ENCODE data around the gene ZBED3. TPM values are rescaled to one million over a fixed set of nuclear protein-coding genes. Genes with fewer than 3 reads are reported as not detected.

Gene ZBED3
- total RNA-seq, 3 donors from 2014 or later = 4.8 to 46.7 (median 5.9) TPM

DNA sequence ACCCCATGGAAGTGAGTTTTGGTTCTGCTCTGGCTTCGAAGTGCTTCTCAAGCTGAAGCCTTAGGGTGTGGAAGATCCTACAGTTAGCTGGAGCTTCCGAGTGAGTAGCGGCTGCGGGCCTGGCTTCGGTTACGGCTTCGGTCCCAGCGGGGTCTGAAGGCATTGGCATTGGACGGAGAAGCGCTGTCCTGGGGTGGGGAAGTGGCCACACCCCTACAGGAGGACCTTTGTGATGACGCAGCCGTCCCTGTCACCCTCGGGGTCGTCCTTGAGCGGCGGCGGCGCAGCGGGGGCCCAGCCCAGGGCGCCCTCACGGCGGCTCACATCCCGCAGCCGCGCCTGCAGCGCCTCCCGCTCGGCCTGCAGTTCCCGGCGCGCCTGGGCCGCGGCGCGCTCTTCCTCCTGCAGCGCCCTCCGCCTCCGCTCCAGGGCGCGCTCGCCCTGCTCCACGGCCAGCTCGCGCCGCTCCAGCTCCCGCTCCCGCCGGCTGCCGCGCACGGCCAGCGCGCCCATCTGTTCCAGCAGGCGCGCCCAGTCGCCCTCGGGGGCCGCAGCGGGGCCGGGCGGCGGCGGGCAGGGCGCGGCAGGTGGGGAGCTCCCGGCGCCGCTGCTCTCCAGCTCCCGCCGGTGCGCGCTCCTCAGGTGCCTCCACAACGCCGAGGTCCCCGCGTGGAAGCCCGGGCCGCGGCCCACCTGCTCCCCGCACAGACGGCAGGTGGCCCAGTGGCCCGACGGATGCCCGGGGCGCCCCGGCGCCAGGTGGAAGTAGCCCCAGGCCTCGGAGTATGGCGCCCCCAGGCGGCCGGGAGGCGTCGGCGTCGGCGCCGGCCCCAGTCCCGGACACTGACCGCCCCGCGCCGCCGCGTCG is 9.9 kb downstream of the ZBED3 start:
- no peak for DNase-seq (ENCODE audit: low spot score in 2 of 2)
- Histone ChIP-seq H3K27ac (peak overlapping the region in 1 of 2 donors; percentile 79), H3K27me3 (no peaks in the 10 kb centered on the region), H3K4me1 (peaks cover 0 to 5% of the 10 kb centered on the region in 2 donors), H3K9me3 (no peaks in the 10 kb centered on the region), H3K4me3 (peak overlapping the region; percentile 48 to 90 (median 57)), H3K36me3 (no peaks in the 10 kb centered on the region)
- TF ChIP-seq POLR2A (IDR thresholded peaks at IDR 0.05) (no peak), POLR2AphosphoS5 (IDR thresholded peaks at IDR 0.05) (no peak)
- TF ChIP-seq, protein P1, sequence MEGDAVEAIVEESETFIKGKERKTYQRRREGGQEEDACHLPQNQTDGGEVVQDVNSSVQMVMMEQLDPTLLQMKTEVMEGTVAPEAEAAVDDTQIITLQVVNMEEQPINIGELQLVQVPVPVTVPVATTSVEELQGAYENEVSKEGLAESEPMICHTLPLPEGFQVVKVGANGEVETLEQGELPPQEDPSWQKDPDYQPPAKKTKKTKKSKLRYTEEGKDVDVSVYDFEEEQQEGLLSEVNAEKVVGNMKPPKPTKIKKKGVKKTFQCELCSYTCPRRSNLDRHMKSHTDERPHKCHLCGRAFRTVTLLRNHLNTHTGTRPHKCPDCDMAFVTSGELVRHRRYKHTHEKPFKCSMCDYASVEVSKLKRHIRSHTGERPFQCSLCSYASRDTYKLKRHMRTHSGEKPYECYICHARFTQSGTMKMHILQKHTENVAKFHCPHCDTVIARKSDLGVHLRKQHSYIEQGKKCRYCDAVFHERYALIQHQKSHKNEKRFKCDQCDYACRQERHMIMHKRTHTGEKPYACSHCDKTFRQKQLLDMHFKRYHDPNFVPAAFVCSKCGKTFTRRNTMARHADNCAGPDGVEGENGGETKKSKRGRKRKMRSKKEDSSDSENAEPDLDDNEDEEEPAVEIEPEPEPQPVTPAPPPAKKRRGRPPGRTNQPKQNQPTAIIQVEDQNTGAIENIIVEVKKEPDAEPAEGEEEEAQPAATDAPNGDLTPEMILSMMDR (IDR thresholded peaks at IDR 0.05) = peak in 1 of 3 donors; percentile 64
- intact Hi-C loops (cut with DNase I; ENCODE audit: low total_unique reads) = no loop called here

DNA sequence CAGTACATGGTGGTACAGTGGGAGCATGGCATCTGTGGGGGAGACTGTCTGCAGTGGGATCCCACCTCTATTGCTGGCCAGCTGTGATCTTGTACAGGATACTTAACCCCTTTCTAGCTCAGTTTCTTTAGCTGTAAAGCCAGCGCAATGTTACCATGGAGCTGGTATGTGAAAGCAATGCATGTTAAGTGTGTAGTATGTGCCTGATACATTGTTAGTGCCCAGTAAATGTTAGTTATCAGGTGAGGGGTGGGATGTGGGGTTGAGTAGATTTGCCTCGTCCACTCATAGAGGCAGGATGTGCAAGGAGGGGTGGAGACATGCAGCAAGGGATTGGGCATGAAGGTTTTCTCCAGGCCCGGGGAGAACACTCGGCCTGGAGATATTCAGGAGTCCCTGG is 12.3 kb downstream of the ZBED3 start:
- Histone ChIP-seq H3K27ac (no peak overlapping the region), H3K27me3 (no peaks in the 10 kb centered on the region), H3K36me3 (no peaks in the 10 kb centered on the region), H3K4me1 (peaks cover 0 to 5% of the 10 kb centered on the region in 2 donors), H3K4me3 (no peak overlapping the region), H3K9me3 (no peaks in the 10 kb centered on the region)
- DNase-seq (ENCODE audit: low spot score in 2 of 2) = no peak
- TF ChIP-seq, protein P1 (IDR thresholded peaks at IDR 0.05) = no peak
- TF ChIP-seq POLR2AphosphoS5 (IDR thresholded peaks at IDR 0.05) = no peak
- TF ChIP-seq POLR2A (IDR thresholded peaks at IDR 0.05) = no peak
- intact Hi-C loops (cut with DNase I; ENCODE audit: low total_unique reads) = no loop called here

DNA sequence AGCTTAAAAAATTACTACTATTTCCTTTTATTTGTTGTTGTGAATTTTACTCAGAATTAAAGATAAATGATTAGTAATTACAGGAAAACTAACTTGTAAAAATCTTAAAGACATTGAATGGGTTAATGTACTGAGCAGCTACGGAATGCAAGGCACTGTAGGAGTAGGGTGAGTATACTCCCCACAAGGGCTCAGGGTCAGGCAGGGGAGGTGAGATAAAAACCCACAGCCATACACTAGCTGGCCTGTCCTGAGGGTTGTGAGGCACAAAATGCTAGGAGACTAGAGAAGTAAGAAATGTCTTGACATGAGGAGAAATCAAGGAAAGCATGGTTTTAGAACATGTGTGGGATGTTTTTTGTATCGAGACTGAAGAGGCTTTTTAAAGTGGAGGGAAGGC is 13.4 kb downstream of the ZBED3 start:
- Histone ChIP-seq H3K4me1 (peaks cover 0 to 5% of the 10 kb centered on the region in 2 donors), H3K9me3 (no peaks in the 10 kb centered on the region), H3K4me3 (no peak overlapping the region), H3K36me3 (no peaks in the 10 kb centered on the region), H3K27ac (no peak overlapping the region), H3K27me3 (no peaks in the 10 kb centered on the region)
- DNase-seq (ENCODE audit: low spot score in 2 of 2) = no peak
- intact Hi-C loops (cut with DNase I; ENCODE audit: low total_unique reads) = no loop called here
- TF ChIP-seq POLR2AphosphoS5 (IDR thresholded peaks at IDR 0.05) (no peak), POLR2A (IDR thresholded peaks at IDR 0.05) (no peak)
- TF ChIP-seq, protein P1 (IDR thresholded peaks at IDR 0.05) = no peak

DNA sequence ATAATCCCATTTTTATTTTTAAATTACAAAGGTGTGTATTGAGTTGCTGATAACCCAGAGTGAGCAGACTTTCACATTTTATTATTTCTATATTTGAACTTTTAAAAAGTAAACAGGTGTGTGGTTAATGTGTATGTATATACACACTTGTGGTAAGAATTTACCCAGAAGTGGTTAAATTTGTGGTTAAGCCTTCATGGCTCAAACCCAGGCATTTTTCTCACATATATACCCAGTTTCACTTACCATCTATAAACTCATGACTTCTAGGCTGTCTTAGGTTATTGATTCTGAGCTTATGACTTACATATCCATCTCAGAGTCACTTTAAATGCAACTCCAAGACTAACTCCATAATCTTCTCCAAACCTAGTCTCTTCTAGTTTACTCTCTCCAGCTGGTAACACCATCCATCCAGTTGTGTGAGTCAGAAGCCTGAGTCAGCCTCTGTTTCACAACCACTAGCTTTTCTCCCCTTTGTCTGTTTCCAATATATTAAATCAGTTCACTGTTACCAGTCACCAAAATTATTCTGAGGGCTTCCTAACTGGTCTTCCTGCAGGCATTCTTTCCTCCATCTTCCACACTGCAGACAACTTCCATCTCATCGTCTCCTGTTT is 20.2 kb downstream of the ZBED3 start:
- no peak overlapping the region for H3K4me3 ChIP-seq
- H3K9me3 ChIP-seq = no peaks in the 10 kb centered on the region
- no peaks in the 10 kb centered on the region for H3K27me3 ChIP-seq
- DNase-seq (ENCODE audit: low spot score in 2 of 2) = no peak
- intact Hi-C loops (cut with DNase I; ENCODE audit: low total_unique reads) = no loop called here
- H3K36me3 ChIP-seq = peaks cover 2% of the 10 kb centered on the region
- H3K27ac ChIP-seq = no peak overlapping the region
- TF ChIP-seq POLR2AphosphoS5 (IDR thresholded peaks at IDR 0.05) (no peak), POLR2A (IDR thresholded peaks at IDR 0.05) (no peak)
- TF ChIP-seq, protein P1 (IDR thresholded peaks at IDR 0.05) = no peak
- no peaks in the 10 kb centered on the region for H3K4me1 ChIP-seq

DNA sequence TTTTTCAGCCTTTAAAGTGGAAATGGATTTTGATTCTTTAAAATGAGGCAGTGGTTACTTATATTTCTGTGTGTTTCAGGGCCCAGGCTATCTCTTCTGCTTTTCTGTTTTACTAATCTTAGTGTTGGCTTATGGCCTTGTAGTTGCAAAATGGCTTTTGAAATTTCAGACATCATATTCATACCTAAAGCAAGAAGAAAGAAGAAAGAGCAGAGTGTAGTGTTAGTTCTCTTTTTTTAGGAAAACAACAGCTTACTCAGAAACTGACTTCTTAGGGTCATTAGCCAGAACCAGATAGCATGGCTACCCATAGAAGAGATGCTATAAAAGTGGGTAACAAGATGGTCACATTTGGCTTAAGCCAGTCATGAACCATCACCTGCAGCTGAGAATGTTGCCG is 20.9 kb downstream of the ZBED3 start:
- no peaks in the 10 kb centered on the region for H3K4me1 ChIP-seq
- H3K36me3 ChIP-seq = peaks cover 8% of the 10 kb centered on the region
- TF ChIP-seq, protein P1 (IDR thresholded peaks at IDR 0.05) = no peak
- no peak for TF ChIP-seq POLR2AphosphoS5 (IDR thresholded peaks at IDR 0.05)
- TF ChIP-seq POLR2A (IDR thresholded peaks at IDR 0.05) = no peak
- H3K9me3 ChIP-seq = no peaks in the 10 kb centered on the region
- H3K27ac ChIP-seq = no peak overlapping the region
- H3K27me3 ChIP-seq = no peaks in the 10 kb centered on the region
- H3K4me3 ChIP-seq = no peak overlapping the region
- intact Hi-C loops (cut with DNase I; ENCODE audit: low total_unique reads) = no loop called here
- DNase-seq (ENCODE audit: low spot score in 2 of 2) = no peak
